HEK293 (cell line): ENCODE measurements around the gene SLC25A45.

Experiments
- BCL11A ChIP-seq: fragments of 450-650 bp; formaldehyde crosslinking; IDR thresholded peaks from 2 replicates; pipeline ENCODE4 v1.5.1; 2016; ENCODE audit warnings: low read depth, missing biosample characterization, missing genetic modification characterization
- EGR2 ChIP-seq: fragments of 450-650 bp; formaldehyde crosslinking; IDR thresholded peaks from 2 replicates; pipeline ENCODE4 v1.5.1; 2016; ENCODE audit warnings: low read depth, missing biosample characterization, missing genetic modification characterization
- HIC1 ChIP-seq: fragments of 450-650 bp; formaldehyde crosslinking; IDR thresholded peaks from 2 replicates; pipeline ENCODE4 v1.5.1; 2016; ENCODE audit warnings: missing biosample characterization, missing genetic modification characterization
- KLF10 ChIP-seq: fragments of 450-650 bp; IDR thresholded peaks from 2 replicates; pipeline ENCODE4 v1.5.1; 2018; ENCODE audit warnings: missing biosample characterization, mild to moderate bottlenecking, missing genetic modification characterization
- KLF16 ChIP-seq: fragments of 450-650 bp; formaldehyde crosslinking; IDR thresholded peaks from 2 replicates; pipeline ENCODE4 v1.5.1; 2017; ENCODE audit warnings: missing biosample characterization, missing genetic modification characterization
- MEIS1 ChIP-seq: sonication (generic); formaldehyde crosslinking; IDR thresholded peaks from 2 replicates; pipeline ENCODE4 v1.8.1; 2022; ENCODE audit warnings: missing genetic modification reagents, mild to moderate bottlenecking, borderline replicate concordance
- OSR2 ChIP-seq: fragments of 450-650 bp; formaldehyde crosslinking; IDR thresholded peaks from 2 replicates; pipeline ENCODE4 v1.5.1; 2016; ENCODE audit warnings: missing biosample characterization, missing genetic modification characterization
- OVOL3 ChIP-seq: fragments of 450-650 bp; formaldehyde crosslinking; IDR thresholded peaks from 2 replicates; pipeline ENCODE4 v1.5.1; 2016; ENCODE audit warnings: missing biosample characterization, missing genetic modification characterization
- RBAK ChIP-seq: fragments of 450-650 bp; formaldehyde crosslinking; IDR thresholded peaks from 2 replicates; pipeline ENCODE4 v1.5.1; 2016; ENCODE audit warnings: missing biosample characterization, missing genetic modification characterization
- REST ChIP-seq: fragments of 450-650 bp; formaldehyde crosslinking; IDR thresholded peaks from 2 replicates; pipeline ENCODE4 v1.5.1; 2016; ENCODE audit warnings: missing biosample characterization, missing genetic modification characterization
- SP7 ChIP-seq: fragments of 450-650 bp; formaldehyde crosslinking; IDR thresholded peaks from 2 replicates; pipeline ENCODE4 v1.5.1; 2016; ENCODE audit warnings: missing biosample characterization, missing genetic modification characterization
- TRIM28 ChIP-seq: IDR thresholded peaks from 2 replicates; pipeline ENCODE4 v1.6.1; 2011; ENCODE audit warnings: low read length, control low read depth, borderline replicate concordance
- ZFP69B ChIP-seq: fragments of 450-650 bp; formaldehyde crosslinking; IDR thresholded peaks from 2 replicates; pipeline ENCODE4 v1.5.1; 2016; ENCODE audit warnings: missing biosample characterization, missing genetic modification characterization
- ZNF132 ChIP-seq: fragments of 450-650 bp; formaldehyde crosslinking; IDR thresholded peaks from 2 replicates; pipeline ENCODE4 v1.5.1; 2017; ENCODE audit warnings: missing biosample characterization, missing genetic modification characterization, borderline replicate concordance
- ZNF19 ChIP-seq: fragments of 450-650 bp; formaldehyde crosslinking; IDR thresholded peaks from 2 replicates; pipeline ENCODE4; 2016; ENCODE audit warnings: missing biosample characterization, missing genetic modification characterization, low read depth
- ZNF214 ChIP-seq: fragments of 450-650 bp; formaldehyde crosslinking; IDR thresholded peaks from 2 replicates; pipeline ENCODE4 v1.5.1; 2017; ENCODE audit warnings: missing biosample characterization, mild to moderate bottlenecking, missing genetic modification characterization, borderline replicate concordance
- ZNF24 ChIP-seq: fragments of 450-650 bp; formaldehyde crosslinking; IDR thresholded peaks from 2 replicates; pipeline ENCODE4 v1.5.1; 2016; ENCODE audit warnings: missing biosample characterization, missing genetic modification characterization
- ZNF266 ChIP-seq: fragments of 450-650 bp; formaldehyde crosslinking; IDR thresholded peaks from 2 replicates; pipeline ENCODE4 v1.5.1; 2016; ENCODE audit warnings: missing biosample characterization, missing genetic modification characterization, low read depth
- ZNF488 ChIP-seq: fragments of 450-650 bp; formaldehyde crosslinking; IDR thresholded peaks from 2 replicates; pipeline ENCODE4 v1.5.1; 2016; ENCODE audit warnings: missing biosample characterization, missing genetic modification characterization
- ZNF561 ChIP-seq: fragments of 450-650 bp; IDR thresholded peaks from 2 replicates; pipeline ENCODE4 v1.5.1; 2018; ENCODE audit warnings: missing biosample characterization, missing genetic modification characterization, borderline replicate concordance
- ZNF596 ChIP-seq: fragments of 450-650 bp; IDR thresholded peaks from 2 replicates; pipeline ENCODE4 v1.5.0; 2018; ENCODE audit warnings: missing biosample characterization, mild to moderate bottlenecking, missing genetic modification characterization, moderate library complexity
- ZNF621 ChIP-seq: fragments of 450-650 bp; formaldehyde crosslinking; IDR thresholded peaks from 2 replicates; pipeline ENCODE4 v1.5.1; 2017; ENCODE audit warnings: missing biosample characterization, missing genetic modification characterization
- ZNF623 ChIP-seq: fragments of 450-650 bp; formaldehyde crosslinking; IDR thresholded peaks from 2 replicates; pipeline ENCODE4 v1.5.1; 2016; ENCODE audit warnings: missing biosample characterization, missing genetic modification characterization
- ZNF701 ChIP-seq: fragments of 450-650 bp; formaldehyde crosslinking; IDR thresholded peaks from 2 replicates; pipeline ENCODE4 v1.5.1; 2016; ENCODE audit warnings: missing biosample characterization, missing genetic modification characterization
- ZNF704 ChIP-seq: fragments of 450-650 bp; formaldehyde crosslinking; IDR thresholded peaks from 2 replicates; pipeline ENCODE4 v1.5.1; 2016; ENCODE audit warnings: missing biosample characterization, missing genetic modification characterization
- ZNF843 ChIP-seq: fragments of 450-650 bp; formaldehyde crosslinking; IDR thresholded peaks from 2 replicates; pipeline ENCODE4 v1.5.1; 2016; ENCODE audit warnings: missing biosample characterization, missing genetic modification characterization
- TF ChIP-seq, protein P1 (sequence below): fragments of 450-650 bp; formaldehyde crosslinking; IDR thresholded peaks from 2 replicates; pipeline ENCODE4 v1.5.1; 2017; ENCODE audit warnings: missing biosample characterization, missing genetic modification characterization
- TF ChIP-seq, protein P2 (sequence below): fragments of 450-650 bp; formaldehyde crosslinking; IDR thresholded peaks from 2 replicates; pipeline ENCODE4 v1.5.1; 2016; ENCODE audit warnings: missing biosample characterization, missing genetic modification characterization
- TF ChIP-seq, protein P3 (sequence below): fragments of 450-650 bp; formaldehyde crosslinking; IDR thresholded peaks from 2 replicates; pipeline ENCODE4; 2016; ENCODE audit warnings: missing biosample characterization, missing genetic modification characterization

The SLC25A45 gene

DNA sequence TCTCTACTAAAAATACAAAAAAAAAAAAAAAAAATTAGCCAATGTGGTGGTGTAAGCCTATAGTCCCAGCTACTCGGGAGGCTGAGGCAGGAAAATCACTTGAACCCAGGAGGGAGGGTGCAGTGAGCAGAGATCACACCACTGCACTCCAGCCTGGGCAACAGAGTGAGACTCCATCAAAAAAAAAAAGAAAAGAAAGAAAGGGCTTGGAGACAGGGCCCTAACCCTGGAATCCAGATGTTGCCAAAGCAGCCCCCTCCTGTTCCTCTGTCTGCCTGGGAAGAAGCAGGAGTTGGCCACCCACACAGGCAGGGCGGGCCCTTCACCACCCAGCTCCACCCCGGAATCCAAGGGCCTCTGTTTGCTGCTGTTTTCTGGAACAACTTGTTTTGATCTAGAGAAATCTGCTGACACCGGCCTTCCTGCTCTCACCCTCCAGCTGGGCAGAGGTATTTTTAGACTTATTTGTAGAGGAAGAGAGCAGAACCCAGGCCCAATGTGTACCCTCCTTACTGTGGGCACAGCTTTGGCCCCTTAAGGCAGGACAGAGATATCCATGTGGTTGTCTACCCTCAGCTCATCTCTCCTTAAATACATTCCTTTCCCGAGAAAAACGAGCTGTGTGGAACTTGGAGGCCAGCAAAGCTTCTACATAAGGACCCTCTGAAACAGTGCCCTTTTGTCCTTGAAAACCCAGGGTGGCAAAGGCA is 37.5 kb upstream of the SLC25A45 start (continued):
- TF ChIP-seq, protein P1, sequence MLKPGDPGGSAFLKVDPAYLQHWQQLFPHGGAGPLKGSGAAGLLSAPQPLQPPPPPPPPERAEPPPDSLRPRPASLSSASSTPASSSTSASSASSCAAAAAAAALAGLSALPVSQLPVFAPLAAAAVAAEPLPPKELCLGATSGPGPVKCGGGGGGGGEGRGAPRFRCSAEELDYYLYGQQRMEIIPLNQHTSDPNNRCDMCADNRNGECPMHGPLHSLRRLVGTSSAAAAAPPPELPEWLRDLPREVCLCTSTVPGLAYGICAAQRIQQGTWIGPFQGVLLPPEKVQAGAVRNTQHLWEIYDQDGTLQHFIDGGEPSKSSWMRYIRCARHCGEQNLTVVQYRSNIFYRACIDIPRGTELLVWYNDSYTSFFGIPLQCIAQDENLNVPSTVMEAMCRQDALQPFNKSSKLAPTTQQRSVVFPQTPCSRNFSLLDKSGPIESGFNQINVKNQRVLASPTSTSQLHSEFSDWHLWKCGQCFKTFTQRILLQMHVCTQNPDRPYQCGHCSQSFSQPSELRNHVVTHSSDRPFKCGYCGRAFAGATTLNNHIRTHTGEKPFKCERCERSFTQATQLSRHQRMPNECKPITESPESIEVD (tag by site-specific recombination): no peak
- TF ChIP-seq OVOL3 (tag by site-specific recombination) (no peak), REST (tag by site-specific recombination) (no peak), ZNF596 (tag by site-specific recombination) (no peak), TRIM28 (no peak), EGR2 (tag by site-specific recombination) (peak; percentile 46; the same call in 1 of the 2 replicates), ZNF19 (tag by site-specific recombination) (no peak), OSR2 (tag by site-specific recombination) (peak; percentile 49; the same call in 1 of the 2 replicates), KLF16 (no peak), ZNF843 (tag by site-specific recombination) (no peak), ZNF701 (tag by site-specific recombination) (no peak), SP7 (tag by site-specific recombination) (no peak), ZNF621 (no peak), ZFP69B (no peak), HIC1 (tag by site-specific recombination) (0 out of 2 replicates have a peak, but pooled peaks have one; percentile 21), KLF10 (tag by site-specific recombination) (no peak), ZNF623 (no peak), ZNF132 (tag by site-specific recombination) (no peak), RBAK (tag by site-specific recombination) (no peak), ZNF488 (tag by site-specific recombination) (no peak), ZNF24 (no peak), ZNF561 (tag by site-specific recombination) (no peak), ZNF266 (tag by site-specific recombination) (no peak), MEIS1 (CRISPR knock-in tag) (no peak), ZNF214 (tag by site-specific recombination) (no peak), ZNF704 (tag by site-specific recombination) (no peak), BCL11A (tag by site-specific recombination) (no peak)
- TF ChIP-seq, protein P2, sequence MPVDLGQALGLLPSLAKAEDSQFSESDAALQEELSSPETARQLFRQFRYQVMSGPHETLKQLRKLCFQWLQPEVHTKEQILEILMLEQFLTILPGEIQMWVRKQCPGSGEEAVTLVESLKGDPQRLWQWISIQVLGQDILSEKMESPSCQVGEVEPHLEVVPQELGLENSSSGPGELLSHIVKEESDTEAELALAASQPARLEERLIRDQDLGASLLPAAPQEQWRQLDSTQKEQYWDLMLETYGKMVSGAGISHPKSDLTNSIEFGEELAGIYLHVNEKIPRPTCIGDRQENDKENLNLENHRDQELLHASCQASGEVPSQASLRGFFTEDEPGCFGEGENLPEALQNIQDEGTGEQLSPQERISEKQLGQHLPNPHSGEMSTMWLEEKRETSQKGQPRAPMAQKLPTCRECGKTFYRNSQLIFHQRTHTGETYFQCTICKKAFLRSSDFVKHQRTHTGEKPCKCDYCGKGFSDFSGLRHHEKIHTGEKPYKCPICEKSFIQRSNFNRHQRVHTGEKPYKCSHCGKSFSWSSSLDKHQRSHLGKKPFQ: no peak
- TF ChIP-seq, protein P3, sequence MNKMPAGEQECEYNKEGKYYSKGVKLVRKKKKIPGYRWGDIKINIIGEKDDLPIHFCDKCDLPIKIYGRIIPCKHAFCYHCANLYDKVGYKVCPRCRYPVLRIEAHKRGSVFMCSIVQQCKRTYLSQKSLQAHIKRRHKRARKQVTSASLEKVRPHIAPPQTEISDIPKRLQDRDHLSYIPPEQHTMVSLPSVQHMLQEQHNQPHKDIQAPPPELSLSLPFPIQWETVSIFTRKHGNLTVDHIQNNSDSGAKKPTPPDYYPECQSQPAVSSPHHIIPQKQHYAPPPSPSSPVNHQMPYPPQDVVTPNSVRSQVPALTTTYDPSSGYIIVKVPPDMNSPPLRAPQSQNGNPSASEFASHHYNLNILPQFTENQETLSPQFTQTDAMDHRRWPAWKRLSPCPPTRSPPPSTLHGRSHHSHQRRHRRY (tag by site-specific recombination): no peak
